ENCODE data around the gene GTF3C4. TPM values are rescaled to one million over a fixed set of nuclear protein-coding genes. Genes with fewer than 3 reads are reported as not detected.

Gene GTF3C4
- total and polyA plus RNA-seq, 10 of the 15 experiments (the other 5 are each of a cell fraction or from before 2014, with no cell fraction given) = 3.2 to 18.9 (median 8.2) TPM

GRCh38 chr9:132742821-132743311 is 72.6 kb downstream of the GTF3C4 start:
- DNase-seq (ENCODE audit: low read depth, low spot score) (no peak), ATAC-seq (no peak), FAIRE-seq (no peak)
- BruUV-seq (replicated peaks) = no TSS peak
- Histone ChIP-seq H3K36me3 (ENCODE audit: control insufficient read depth in 2 of 2, insufficient read depth in 2 of 2, low read length in 1 of 2) (no peaks in the 10 kb centered on the region), H3K4me3 (no peak overlapping the region), H3K4me1 (ENCODE audit: control insufficient read depth, insufficient read depth, low read length) (no peaks in the 10 kb centered on the region), H3K27ac (ENCODE audit: control insufficient read depth, insufficient read depth) (no peak overlapping the region), H3K4me2 (ENCODE audit: control insufficient read depth, insufficient read depth) (no peak overlapping the region), H2AFZ (ENCODE audit: control insufficient read depth, low read depth, low read length) (no peak overlapping the region), H3K9me3 (replicated peaks; ENCODE audit: control insufficient read depth, insufficient read depth, low read length) (no peaks in the 10 kb centered on the region), H3K79me2 (ENCODE audit: control insufficient read depth, insufficient read depth, low read length) (no peaks in the 10 kb centered on the region), H3K9ac (ENCODE audit: control insufficient read depth, insufficient read depth, low read length) (no peak overlapping the region), H3K27me3 (replicated peaks in 1 of 2; ENCODE audit: control insufficient read depth in 2 of 2, insufficient read depth in 2 of 2, low read length in 1 of 2) (peaks cover 10 to 15% of the 10 kb centered on the region in 2 experiments), H4K20me1 (ENCODE audit: control insufficient read depth, insufficient read depth) (no peaks in the 10 kb centered on the region)
- SMC1A ChIA-PET (ENCODE audit: uncharacterized antibody, unreplicated experiment) = no interaction called here
- 45% methylated on average over 17 of the region's 17 CpGs for WGBS (ENCODE audit: insufficient coverage, insufficient replicate concordance, low lambda C conversion rate, missing lambda C conversion rate)
- RAD21 ChIA-PET (ENCODE audit: unreplicated experiment) = no interaction called here
- POLR2A ChIA-PET = no interaction called here
- CTCF ChIA-PET = interaction anchor here (1.2 kb wide), 1 partner anchor 330 kb away, joined by 4 read pairs; no protein-coding TSS in a partner anchor
- intact Hi-C loops (cut with micrococcal nuclease; ENCODE audit: unreplicated experiment) = no loop called here
- in situ Hi-C loops (cut with MboI) = no loop called here
- TF ChIP-seq PAX5 (IDR thresholded peaks at IDR 0.05; ENCODE audit: borderline replicate concordance, low read depth, low read length) = no peak
- no peak for TF ChIP-seq MTA2 (IDR thresholded peaks at IDR 0.05; ENCODE audit: low read depth)
- TF ChIP-seq, protein P1, sequence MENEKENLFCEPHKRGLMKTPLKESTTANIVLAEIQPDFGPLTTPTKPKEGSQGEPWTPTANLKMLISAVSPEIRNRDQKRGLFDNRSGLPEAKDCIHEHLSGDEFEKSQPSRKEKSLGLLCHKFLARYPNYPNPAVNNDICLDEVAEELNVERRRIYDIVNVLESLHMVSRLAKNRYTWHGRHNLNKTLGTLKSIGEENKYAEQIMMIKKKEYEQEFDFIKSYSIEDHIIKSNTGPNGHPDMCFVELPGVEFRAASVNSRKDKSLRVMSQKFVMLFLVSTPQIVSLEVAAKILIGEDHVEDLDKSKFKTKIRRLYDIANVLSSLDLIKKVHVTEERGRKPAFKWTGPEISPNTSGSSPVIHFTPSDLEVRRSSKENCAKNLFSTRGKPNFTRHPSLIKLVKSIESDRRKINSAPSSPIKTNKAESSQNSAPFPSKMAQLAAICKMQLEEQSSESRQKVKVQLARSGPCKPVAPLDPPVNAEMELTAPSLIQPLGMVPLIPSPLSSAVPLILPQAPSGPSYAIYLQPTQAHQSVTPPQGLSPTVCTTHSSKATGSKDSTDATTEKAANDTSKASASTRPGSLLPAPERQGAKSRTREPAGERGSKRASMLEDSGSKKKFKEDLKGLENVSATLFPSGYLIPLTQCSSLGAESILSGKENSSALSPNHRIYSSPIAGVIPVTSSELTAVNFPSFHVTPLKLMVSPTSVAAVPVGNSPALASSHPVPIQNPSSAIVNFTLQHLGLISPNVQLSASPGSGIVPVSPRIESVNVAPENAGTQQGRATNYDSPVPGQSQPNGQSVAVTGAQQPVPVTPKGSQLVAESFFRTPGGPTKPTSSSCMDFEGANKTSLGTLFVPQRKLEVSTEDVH (IDR thresholded peaks at IDR 0.05; ENCODE audit: low read depth, partially characterized antibody) = no peak
- no peak for TF ChIP-seq BCL3 (IDR thresholded peaks at IDR 0.05; ENCODE audit: borderline replicate concordance, insufficient read depth, low read depth, low read length, poor library complexity, severe bottlenecking)
- TF ChIP-seq NKRF (conservative IDR thresholded peaks at IDR 0.05) = no peak
- TF ChIP-seq ASH2L (IDR thresholded peaks at IDR 0.05; ENCODE audit: borderline replicate concordance, low read depth) = no peak
- TF ChIP-seq, protein P2, sequence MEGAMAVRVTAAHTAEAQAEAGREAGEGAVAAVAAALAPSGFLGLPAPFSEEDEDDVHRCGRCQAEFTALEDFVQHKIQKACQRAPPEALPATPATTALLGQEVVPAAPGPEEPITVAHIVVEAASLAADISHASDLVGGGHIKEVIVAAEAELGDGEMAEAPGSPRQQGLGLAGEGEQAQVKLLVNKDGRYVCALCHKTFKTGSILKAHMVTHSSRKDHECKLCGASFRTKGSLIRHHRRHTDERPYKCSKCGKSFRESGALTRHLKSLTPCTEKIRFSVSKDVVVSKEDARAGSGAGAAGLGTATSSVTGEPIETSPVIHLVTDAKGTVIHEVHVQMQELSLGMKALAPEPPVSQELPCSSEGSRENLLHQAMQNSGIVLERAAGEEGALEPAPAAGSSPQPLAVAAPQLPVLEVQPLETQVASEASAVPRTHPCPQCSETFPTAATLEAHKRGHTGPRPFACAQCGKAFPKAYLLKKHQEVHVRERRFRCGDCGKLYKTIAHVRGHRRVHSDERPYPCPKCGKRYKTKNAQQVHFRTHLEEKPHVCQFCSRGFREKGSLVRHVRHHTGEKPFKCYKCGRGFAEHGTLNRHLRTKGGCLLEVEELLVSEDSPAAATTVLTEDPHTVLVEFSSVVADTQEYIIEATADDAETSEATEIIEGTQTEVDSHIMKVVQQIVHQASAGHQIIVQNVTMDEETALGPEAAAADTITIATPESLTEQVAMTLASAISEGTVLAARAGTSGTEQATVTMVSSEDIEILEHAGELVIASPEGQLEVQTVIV (IDR thresholded peaks at IDR 0.05; ENCODE audit: borderline replicate concordance, partially characterized antibody) = no peak
- no peak for TF ChIP-seq CEBPB (IDR thresholded peaks at IDR 0.05; ENCODE audit: borderline replicate concordance in 1 of 2, low read depth in 2 of 2, low read length in 2 of 2)
- no peak for TF ChIP-seq HDGF (IDR thresholded peaks at IDR 0.05)
- TF ChIP-seq, protein P3, sequence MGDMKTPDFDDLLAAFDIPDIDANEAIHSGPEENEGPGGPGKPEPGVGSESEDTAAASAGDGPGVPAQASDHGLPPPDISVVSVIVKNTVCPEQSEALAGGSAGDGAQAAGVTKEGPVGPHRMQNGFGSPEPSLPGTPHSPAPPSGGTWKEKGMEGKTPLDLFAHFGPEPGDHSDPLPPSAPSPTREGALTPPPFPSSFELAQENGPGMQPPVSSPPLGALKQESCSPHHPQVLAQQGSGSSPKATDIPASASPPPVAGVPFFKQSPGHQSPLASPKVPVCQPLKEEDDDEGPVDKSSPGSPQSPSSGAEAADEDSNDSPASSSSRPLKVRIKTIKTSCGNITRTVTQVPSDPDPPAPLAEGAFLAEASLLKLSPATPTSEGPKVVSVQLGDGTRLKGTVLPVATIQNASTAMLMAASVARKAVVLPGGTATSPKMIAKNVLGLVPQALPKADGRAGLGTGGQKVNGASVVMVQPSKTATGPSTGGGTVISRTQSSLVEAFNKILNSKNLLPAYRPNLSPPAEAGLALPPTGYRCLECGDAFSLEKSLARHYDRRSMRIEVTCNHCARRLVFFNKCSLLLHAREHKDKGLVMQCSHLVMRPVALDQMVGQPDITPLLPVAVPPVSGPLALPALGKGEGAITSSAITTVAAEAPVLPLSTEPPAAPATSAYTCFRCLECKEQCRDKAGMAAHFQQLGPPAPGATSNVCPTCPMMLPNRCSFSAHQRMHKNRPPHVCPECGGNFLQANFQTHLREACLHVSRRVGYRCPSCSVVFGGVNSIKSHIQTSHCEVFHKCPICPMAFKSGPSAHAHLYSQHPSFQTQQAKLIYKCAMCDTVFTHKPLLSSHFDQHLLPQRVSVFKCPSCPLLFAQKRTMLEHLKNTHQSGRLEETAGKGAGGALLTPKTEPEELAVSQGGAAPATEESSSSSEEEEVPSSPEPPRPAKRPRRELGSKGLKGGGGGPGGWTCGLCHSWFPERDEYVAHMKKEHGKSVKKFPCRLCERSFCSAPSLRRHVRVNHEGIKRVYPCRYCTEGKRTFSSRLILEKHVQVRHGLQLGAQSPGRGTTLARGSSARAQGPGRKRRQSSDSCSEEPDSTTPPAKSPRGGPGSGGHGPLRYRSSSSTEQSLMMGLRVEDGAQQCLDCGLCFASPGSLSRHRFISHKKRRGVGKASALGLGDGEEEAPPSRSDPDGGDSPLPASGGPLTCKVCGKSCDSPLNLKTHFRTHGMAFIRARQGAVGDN (IDR thresholded peaks at IDR 0.05) = no peak
